ENCODE measurements around the gene ZC2HC1B. TPM values are rescaled to one million over a fixed set of nuclear protein-coding genes. Genes with fewer than 3 reads are reported as not detected.

The ZC2HC1B gene
- total and polyA plus RNA-seq, 2 donors from 2014 or later, result not detected

DNA sequence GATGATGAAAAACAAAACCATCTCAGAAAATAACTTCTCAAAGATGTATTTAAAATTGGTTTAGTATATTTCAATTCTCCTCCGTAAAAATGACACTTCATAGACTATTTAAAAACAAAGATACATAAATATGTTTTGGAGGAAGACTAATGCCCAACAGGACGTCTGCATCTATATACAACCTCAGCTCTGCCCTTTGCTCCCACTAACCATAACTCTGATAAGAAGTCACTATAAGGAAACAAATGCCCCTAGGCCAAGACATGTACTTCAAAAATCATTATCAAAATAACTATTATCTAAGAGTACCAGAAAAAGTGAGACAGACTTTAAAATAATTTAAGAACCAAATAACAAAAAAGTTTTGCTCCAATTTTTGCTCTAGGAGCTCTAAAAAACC lies 120.4 kb downstream of the ZC2HC1B start:
- Histone ChIP-seq H3K36me3 (ENCODE audit: control insufficient read depth in 2 of 3, insufficient read depth in 3 of 3, low read length in 3 of 3) (no peaks in the 10 kb centered on the region), H3K27me3 (ENCODE audit: control insufficient read depth, insufficient read depth, low read length) (no peaks in the 10 kb centered on the region), H3K4me1 (ENCODE audit: control insufficient read depth in 2 of 3, insufficient read depth in 2 of 3, low read depth in 1 of 3, low read length in 3 of 3) (no peaks in the 10 kb centered on the region), H3K27ac (ENCODE audit: low read depth in 2 of 2, low read length in 2 of 2) (no peak overlapping the region), H3K9me3 (ENCODE audit: control insufficient read depth in 2 of 3, insufficient read depth in 1 of 3, low read length in 3 of 3) (no peaks in the 10 kb centered on the region), H3K4me3 (ENCODE audit: low read length in 3 of 3) (no peak overlapping the region), H3K9ac (ENCODE audit: low read length in 3 of 3) (no peak overlapping the region)
- DNase-seq (no peak), FAIRE-seq (no peak)
- intact Hi-C loops (cut with DNase I), result no loop called here
- TF ChIP-seq, protein P1, sequence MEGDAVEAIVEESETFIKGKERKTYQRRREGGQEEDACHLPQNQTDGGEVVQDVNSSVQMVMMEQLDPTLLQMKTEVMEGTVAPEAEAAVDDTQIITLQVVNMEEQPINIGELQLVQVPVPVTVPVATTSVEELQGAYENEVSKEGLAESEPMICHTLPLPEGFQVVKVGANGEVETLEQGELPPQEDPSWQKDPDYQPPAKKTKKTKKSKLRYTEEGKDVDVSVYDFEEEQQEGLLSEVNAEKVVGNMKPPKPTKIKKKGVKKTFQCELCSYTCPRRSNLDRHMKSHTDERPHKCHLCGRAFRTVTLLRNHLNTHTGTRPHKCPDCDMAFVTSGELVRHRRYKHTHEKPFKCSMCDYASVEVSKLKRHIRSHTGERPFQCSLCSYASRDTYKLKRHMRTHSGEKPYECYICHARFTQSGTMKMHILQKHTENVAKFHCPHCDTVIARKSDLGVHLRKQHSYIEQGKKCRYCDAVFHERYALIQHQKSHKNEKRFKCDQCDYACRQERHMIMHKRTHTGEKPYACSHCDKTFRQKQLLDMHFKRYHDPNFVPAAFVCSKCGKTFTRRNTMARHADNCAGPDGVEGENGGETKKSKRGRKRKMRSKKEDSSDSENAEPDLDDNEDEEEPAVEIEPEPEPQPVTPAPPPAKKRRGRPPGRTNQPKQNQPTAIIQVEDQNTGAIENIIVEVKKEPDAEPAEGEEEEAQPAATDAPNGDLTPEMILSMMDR (IDR thresholded peaks at IDR 0.05; ENCODE audit: borderline replicate concordance, extremely low read depth, insufficient read depth), result no peak

DNA sequence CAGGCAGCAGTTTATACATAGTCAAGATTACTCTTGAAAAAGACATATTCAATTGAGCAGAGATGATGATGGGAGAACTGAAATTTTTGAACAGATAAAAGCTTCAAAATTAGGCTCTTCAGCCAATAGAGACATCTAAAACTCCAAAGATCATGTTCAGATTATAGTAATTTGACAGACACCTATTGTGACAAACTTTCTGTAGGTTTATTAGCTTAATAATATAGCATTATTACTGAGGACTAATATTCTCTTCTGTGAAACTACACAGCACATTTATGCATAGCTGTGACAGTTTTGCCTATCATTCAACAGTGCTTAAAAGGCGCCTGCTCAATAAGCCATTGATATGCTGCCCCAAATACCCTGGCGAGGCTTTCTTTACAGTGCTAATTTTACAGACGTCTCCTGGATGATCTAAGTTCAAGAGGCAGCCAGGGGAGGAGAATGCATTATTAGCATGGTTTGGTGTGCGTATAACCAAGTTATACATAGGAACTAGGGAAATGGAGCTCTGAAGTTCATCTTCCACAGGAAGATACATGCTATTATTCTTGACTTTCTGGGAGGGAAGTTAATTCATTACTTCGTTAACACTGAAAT lies 122.3 kb downstream of the ZC2HC1B start:
- no peak overlapping the region for H3K4me3 ChIP-seq (ENCODE audit: low read length in 3 of 3)
- TF ChIP-seq, protein P1 (IDR thresholded peaks at IDR 0.05; ENCODE audit: borderline replicate concordance, extremely low read depth, insufficient read depth), result no peak
- H3K27me3 ChIP-seq (ENCODE audit: control insufficient read depth, insufficient read depth, low read length), result no peaks in the 10 kb centered on the region
- H3K4me1 ChIP-seq (ENCODE audit: control insufficient read depth in 2 of 3, insufficient read depth in 2 of 3, low read depth in 1 of 3, low read length in 3 of 3), result no peaks in the 10 kb centered on the region
- no peak overlapping the region for H3K27ac ChIP-seq (ENCODE audit: low read depth in 2 of 2, low read length in 2 of 2)
- no peaks in the 10 kb centered on the region for H3K36me3 ChIP-seq (ENCODE audit: control insufficient read depth in 2 of 3, insufficient read depth in 3 of 3, low read length in 3 of 3)
- no peak for DNase-seq
- no peak overlapping the region for H3K9ac ChIP-seq (ENCODE audit: low read length in 3 of 3)
- intact Hi-C loops (cut with DNase I), result no loop called here
- no peak for FAIRE-seq
- no peaks in the 10 kb centered on the region for H3K9me3 ChIP-seq (ENCODE audit: control insufficient read depth in 2 of 3, insufficient read depth in 1 of 3, low read length in 3 of 3)

Other genes with a start within 250 kb of the ZC2HC1B start
- 56.1 TPM for gene PHACTR2, start 186.5 kb upstream of the ZC2HC1B start, total RNA-seq
- gene PHACTR2, start 186.5 kb upstream of the ZC2HC1B start, polyA plus RNA-seq (ENCODE audit: insufficient read depth, low read depth, low replicate concordance), result 3.5 TPM
- gene LTV1, start 21.1 kb upstream of the ZC2HC1B start, total RNA-seq, result 17.8 TPM
- 15.0 TPM for gene LTV1, start 21.1 kb upstream of the ZC2HC1B start, polyA plus RNA-seq (ENCODE audit: insufficient read depth, low read depth, low replicate concordance)
- 23.6 TPM for gene PLAGL1, start 143.8 kb downstream of the ZC2HC1B start, total RNA-seq
- 7.1 TPM for gene PLAGL1, start 143.8 kb downstream of the ZC2HC1B start, polyA plus RNA-seq (ENCODE audit: insufficient read depth, low read depth, low replicate concordance)
- 101 TPM for gene SF3B5, start 231.1 kb downstream of the ZC2HC1B start, total RNA-seq
- gene SF3B5, start 231.1 kb downstream of the ZC2HC1B start, polyA plus RNA-seq (ENCODE audit: insufficient read depth, low read depth, low replicate concordance), result 420 TPM